Measurements from ENCODE around the gene CDKAL1. TPM values are rescaled to one million over a fixed set of nuclear protein-coding genes. Genes with fewer than 3 reads are reported as not detected.
"Not testable (repeated sequence)": the region's sequence is repeated elsewhere in the genome, so short reads cannot be mapped to it uniquely, and the experiment has no call there.

Gene CDKAL1
- total RNA-seq, 8 experiments from 2014 or later: 16.1 to 25.2 (median 20.2) TPM

- in situ Hi-C loops (cut with MboI; ENCODE audit: low pct_unique_long_range_greater_than_20kb in 2 of 9, low sequenced_read_pairs in 9 of 9, unreplicated experiment in 9 of 9): no loop called here
- no peak overlapping the region for H3K4me3 ChIP-seq
- H3K4me1 ChIP-seq (replicated peaks in 1 of 2): peaks cover 0 to 11% of the 10 kb centered on the region in 2 donors
- WGBS, 10 experiments: 63 to 100% (median 100%) methylated on average over 1 to 2 of the region's 2 CpGs; no CpG with 5 or more reads in 3 of the 10 experiments
- peak in 2 of 8 experiments; percentile 31 to 73 for ATAC-seq (replicated peaks in 6 of 8)
- no peak overlapping the region for H3K27ac ChIP-seq
These were observed 97.3 kb downstream of the CDKAL1 start for GRCh38 chr6:20631549-20631924.

- Histone ChIP-seq H3K4me3 (no peak overlapping the region), H3K4me1 (replicated peaks in 1 of 2) (peaks cover 0 to 8% of the 10 kb centered on the region in 2 donors), H3K27ac (no peak overlapping the region)
- ATAC-seq (replicated peaks in 6 of 8): no peak
- in situ Hi-C loops (cut with MboI; ENCODE audit: low pct_unique_long_range_greater_than_20kb in 2 of 9, low sequenced_read_pairs in 9 of 9, unreplicated experiment in 9 of 9): no loop called here
- 79 to 97% (median 85%) methylated on average over 3 to 4 of the region's 4 CpGs; no CpG with 5 or more reads in 4 of the 10 experiments for WGBS, 10 experiments
These were observed 98.4 kb downstream of the CDKAL1 start for GRCh38 chr6:20632696-20633095.

GRCh38 chr6:20633566-20634340, 99.5 kb downstream of the CDKAL1 start:
- Histone ChIP-seq H3K4me3 (no peak overlapping the region), H3K4me1 (replicated peaks in 1 of 2) (peaks cover 0 to 2% of the 10 kb centered on the region in 2 donors), H3K27ac (no peak overlapping the region)
- no peak for ATAC-seq (replicated peaks in 6 of 8)
- 21 to 100% (median 90%) methylated on average over 1 to 2 of the region's 2 CpGs for WGBS, 10 experiments
- in situ Hi-C loops (cut with MboI; ENCODE audit: low pct_unique_long_range_greater_than_20kb in 2 of 9, low sequenced_read_pairs in 9 of 9, unreplicated experiment in 9 of 9): no loop called here

GRCh38 chr6:20639161-20639560, 104.9 kb downstream of the CDKAL1 start:
- Histone ChIP-seq H3K4me1 (replicated peaks in 1 of 2) (peaks cover 3 to 11% of the 10 kb centered on the region in 2 donors), H3K27ac (no peak overlapping the region), H3K4me3 (no peak overlapping the region)
- 89 to 100% (median 94%) methylated on average over 1 to 4 of the region's 4 CpGs for whole genome bisulfite sequencing, 10 experiments
- ATAC-seq (replicated peaks in 6 of 8): no peak
- in situ Hi-C loops (cut with MboI; ENCODE audit: low pct_unique_long_range_greater_than_20kb in 2 of 9, low sequenced_read_pairs in 9 of 9, unreplicated experiment in 9 of 9): no loop called here

GRCh38 chr6:20640181-20640580, 105.9 kb downstream of the CDKAL1 start:
- no peak overlapping the region for H3K27ac ChIP-seq
- H3K4me1 ChIP-seq (replicated peaks in 1 of 2): peaks cover 3 to 11% of the 10 kb centered on the region in 2 donors
- in situ Hi-C loops (cut with MboI; ENCODE audit: low pct_unique_long_range_greater_than_20kb in 2 of 9, low sequenced_read_pairs in 9 of 9, unreplicated experiment in 9 of 9): no loop called here
- no peak overlapping the region for H3K4me3 ChIP-seq
- WGBS, 10 experiments: 25 to 100% (median 52%) methylated on average over 1 to 2 of the region's 2 CpGs; no CpG with 5 or more reads in 2 of the 10 experiments
- ATAC-seq (replicated peaks in 6 of 8): no peak

- Histone ChIP-seq H3K4me1 (replicated peaks in 1 of 2) (peaks cover 3 to 11% of the 10 kb centered on the region in 2 donors), H3K4me3 (no peak overlapping the region), H3K27ac (no peak overlapping the region)
- no peak for ATAC-seq (replicated peaks in 6 of 8)
- WGBS, 10 experiments: 55 to 100% (median 87%) methylated on average over 3 to 4 of the region's 4 CpGs; no CpG with 5 or more reads in 1 of the 10 experiments
- in situ Hi-C loops (cut with MboI; ENCODE audit: low pct_unique_long_range_greater_than_20kb in 2 of 9, low sequenced_read_pairs in 9 of 9, unreplicated experiment in 9 of 9): no loop called here
These were observed 108.2 kb downstream of the CDKAL1 start for GRCh38 chr6:20642441-20642840.

GRCh38 chr6:20644667-20645370, 110.6 kb downstream of the CDKAL1 start:
- no peak overlapping the region for H3K27ac ChIP-seq
- 68 to 100% (median 92%) methylated on average over 1 to 5 of the region's 5 CpGs for WGBS, 10 experiments
- in situ Hi-C loops (cut with MboI; ENCODE audit: low pct_unique_long_range_greater_than_20kb in 2 of 9, low sequenced_read_pairs in 9 of 9, unreplicated experiment in 9 of 9): no loop called here
- no peak for ATAC-seq (replicated peaks in 6 of 8)
- no peak overlapping the region for H3K4me3 ChIP-seq
- peaks cover 3 to 11% of the 10 kb centered on the region in 2 donors for H3K4me1 ChIP-seq (replicated peaks in 1 of 2)

- not testable (repeated sequence) for H3K27ac ChIP-seq; ATAC-seq (replicated peaks in 6 of 8)
These were observed 111.3 kb downstream of the CDKAL1 start for GRCh38 chr6:20645572-20645971.

GRCh38 chr6:20647585-20647984, 113.3 kb downstream of the CDKAL1 start:
- ATAC-seq (replicated peaks in 6 of 8): no peak
- H3K27ac ChIP-seq: no peak overlapping the region
- no peaks in the 10 kb centered on the region for H3K4me1 ChIP-seq (replicated peaks in 1 of 2)
- no peak overlapping the region for H3K4me3 ChIP-seq
- 80 to 100% (median 100%) methylated on average over 1 of the region's 1 CpG; no CpG with 5 or more reads in 4 of the 10 experiments for whole genome bisulfite sequencing, 10 experiments
- in situ Hi-C loops (cut with MboI; ENCODE audit: low pct_unique_long_range_greater_than_20kb in 2 of 9, low sequenced_read_pairs in 9 of 9, unreplicated experiment in 9 of 9): no loop called here

More at GRCh38 chr6:20645572-20645971, 111.3 kb downstream of the CDKAL1 start:
- H3K4me1 ChIP-seq (replicated peaks in 1 of 2); H3K4me3 ChIP-seq; in situ Hi-C loops (cut with MboI; ENCODE audit: low pct_unique_long_range_greater_than_20kb in 2 of 9, low sequenced_read_pairs in 9 of 9, unreplicated experiment in 9 of 9): not testable (repeated sequence)
- WGBS, 10 experiments: 0 to 100% (median 40%) methylated on average over 1 to 6 of the region's 6 CpGs; no CpG with 5 or more reads in 4 of the 10 experiments

- 83 to 100% (median 94%) methylated on average over 1 to 7 of the region's 7 CpGs for WGBS, 10 experiments
- H3K4me3 ChIP-seq; H3K27ac ChIP-seq; in situ Hi-C loops (cut with MboI; ENCODE audit: low pct_unique_long_range_greater_than_20kb in 2 of 9, low sequenced_read_pairs in 9 of 9, unreplicated experiment in 9 of 9); ATAC-seq (replicated peaks in 6 of 8); H3K4me1 ChIP-seq (replicated peaks in 1 of 2): not testable (repeated sequence)
These were observed 115.6 kb downstream of the CDKAL1 start for GRCh38 chr6:20649696-20650470.

- Histone ChIP-seq H3K4me1 (replicated peaks in 1 of 2) (peaks cover 0 to 7% of the 10 kb centered on the region in 2 donors), H3K4me3 (no peak overlapping the region), H3K27ac (no peak overlapping the region)
- ATAC-seq (replicated peaks in 6 of 8): no peak
- in situ Hi-C loops (cut with MboI; ENCODE audit: low pct_unique_long_range_greater_than_20kb in 2 of 9, low sequenced_read_pairs in 9 of 9, unreplicated experiment in 9 of 9): no loop called here
- WGBS, 10 experiments: 69 to 97% (median 87%) methylated on average over 5 to 8 of the region's 8 CpGs
These were observed 118.2 kb downstream of the CDKAL1 start for GRCh38 chr6:20652299-20653084.

- H3K4me3 ChIP-seq: no peak overlapping the region
- WGBS, 10 experiments: 89 to 100% (median 97%) methylated on average over 1 to 4 of the region's 4 CpGs; no CpG with 5 or more reads in 1 of the 10 experiments
- no peak overlapping the region for H3K27ac ChIP-seq
- in situ Hi-C loops (cut with MboI; ENCODE audit: low pct_unique_long_range_greater_than_20kb in 2 of 9, low sequenced_read_pairs in 9 of 9, unreplicated experiment in 9 of 9): no loop called here
- ATAC-seq (replicated peaks in 6 of 8): no peak
- peaks cover 5 to 13% of the 10 kb centered on the region in 2 donors for H3K4me1 ChIP-seq (replicated peaks in 1 of 2)
These were observed 118.8 kb downstream of the CDKAL1 start for GRCh38 chr6:20653085-20653479.

Measured in motor neuron (in vitro differentiated cells).